ENCODE data around the gene CORIN.

- no peak for TF ChIP-seq CTCF (IDR thresholded peaks at IDR 0.05)
- no peak for TF ChIP-seq POLR2A (IDR thresholded peaks at IDR 0.05)
Observed at GRCh38 chr4:47788126-47788525, 49.7 kb downstream of the CORIN start.
